ENCODE measurements around the gene LONRF2.

Gene LONRF2

GRCh38 chr2:100277540-100278207, 44.6 kb downstream of the LONRF2 start:
- Histone ChIP-seq H3K27ac (no peak overlapping the region), H3K27me3 (no peaks in the 10 kb centered on the region), H3K4me3 (no peak overlapping the region), H3K4me1 (peaks cover 0 to 5% (median 2%) of the 10 kb centered on the region in 4 donors), H3K9me3 (no peaks in the 10 kb centered on the region), H3K36me3 (peaks cover 0 to 9% (median 0%) of the 10 kb centered on the region in 3 donors)
- no peak for TF ChIP-seq CTCF (IDR thresholded peaks at IDR 0.05)
- intact Hi-C loops (cut with DNase I; ENCODE audit: low total_unique reads): no loop called here
- no peak for DNase-seq

GRCh38 chr2:100276716-100277115, 45.6 kb downstream of the LONRF2 start:
- H3K4me1 ChIP-seq: peaks cover 0 to 11% (median 2%) of the 10 kb centered on the region in 4 donors
- no peak for DNase-seq
- TF ChIP-seq CTCF (IDR thresholded peaks at IDR 0.05): no peak
- peaks cover 0 to 9% (median 0%) of the 10 kb centered on the region in 3 donors for H3K36me3 ChIP-seq
- H3K9me3 ChIP-seq: no peaks in the 10 kb centered on the region
- no peaks in the 10 kb centered on the region for H3K27me3 ChIP-seq
- intact Hi-C loops (cut with DNase I; ENCODE audit: low total_unique reads): no loop called here
- H3K27ac ChIP-seq: no peak overlapping the region
- H3K4me3 ChIP-seq: no peak overlapping the region

GRCh38 chr2:100275200-100275589, 47.1 kb downstream of the LONRF2 start:
- no peak for DNase-seq
- Histone ChIP-seq H3K27ac (no peak overlapping the region), H3K4me1 (peaks cover 0 to 11% (median 2%) of the 10 kb centered on the region in 4 donors), H3K27me3 (no peaks in the 10 kb centered on the region), H3K4me3 (no peak overlapping the region), H3K9me3 (no peaks in the 10 kb centered on the region), H3K36me3 (peaks cover 0 to 9% (median 0%) of the 10 kb centered on the region in 3 donors)
- intact Hi-C loops (cut with DNase I; ENCODE audit: low total_unique reads): no loop called here
- TF ChIP-seq CTCF (IDR thresholded peaks at IDR 0.05): no peak

GRCh38 chr2:100274566-100275199, 47.6 kb downstream of the LONRF2 start:
- DNase-seq: no peak
- Histone ChIP-seq H3K4me1 (peaks cover 0 to 11% (median 2%) of the 10 kb centered on the region in 4 donors), H3K9me3 (no peaks in the 10 kb centered on the region), H3K27ac (no peak overlapping the region), H3K27me3 (no peaks in the 10 kb centered on the region), H3K4me3 (no peak overlapping the region), H3K36me3 (peaks cover 0 to 9% (median 0%) of the 10 kb centered on the region in 3 donors)
- TF ChIP-seq CTCF (IDR thresholded peaks at IDR 0.05): no peak
- intact Hi-C loops (cut with DNase I; ENCODE audit: low total_unique reads): no loop called here

- no peak overlapping the region for H3K4me3 ChIP-seq
- peaks cover 0 to 9% (median 0%) of the 10 kb centered on the region in 3 donors for H3K36me3 ChIP-seq
- H3K27me3 ChIP-seq: no peaks in the 10 kb centered on the region
- H3K4me1 ChIP-seq: peaks cover 0 to 11% (median 2%) of the 10 kb centered on the region in 4 donors
- DNase-seq: no peak
- no peaks in the 10 kb centered on the region for H3K9me3 ChIP-seq
- H3K27ac ChIP-seq: no peak overlapping the region
- intact Hi-C loops (cut with DNase I; ENCODE audit: low total_unique reads): no loop called here
- no peak for TF ChIP-seq CTCF (IDR thresholded peaks at IDR 0.05)
Observed at GRCh38 chr2:100274076-100274475, 48.2 kb downstream of the LONRF2 start.

Measured in tibial artery (tissue), 4 donors.